HG02623 (cell line): ENCODE data around the gene FAM120AOS.
"Not testable (repeated sequence)": the region's sequence is repeated elsewhere in the genome, so short reads cannot be mapped to it uniquely, and the experiment has no call there.

Source experiments
- ATAC-seq: cut with Tn5 transposase; IDR thresholded peaks from one replicate; pipeline ENCODE4 v1.9.1; 2021; ENCODE audit warnings: moderate library complexity; ENCODE audit not compliant: unreplicated experiment

FAM120AOS gene

DNA sequence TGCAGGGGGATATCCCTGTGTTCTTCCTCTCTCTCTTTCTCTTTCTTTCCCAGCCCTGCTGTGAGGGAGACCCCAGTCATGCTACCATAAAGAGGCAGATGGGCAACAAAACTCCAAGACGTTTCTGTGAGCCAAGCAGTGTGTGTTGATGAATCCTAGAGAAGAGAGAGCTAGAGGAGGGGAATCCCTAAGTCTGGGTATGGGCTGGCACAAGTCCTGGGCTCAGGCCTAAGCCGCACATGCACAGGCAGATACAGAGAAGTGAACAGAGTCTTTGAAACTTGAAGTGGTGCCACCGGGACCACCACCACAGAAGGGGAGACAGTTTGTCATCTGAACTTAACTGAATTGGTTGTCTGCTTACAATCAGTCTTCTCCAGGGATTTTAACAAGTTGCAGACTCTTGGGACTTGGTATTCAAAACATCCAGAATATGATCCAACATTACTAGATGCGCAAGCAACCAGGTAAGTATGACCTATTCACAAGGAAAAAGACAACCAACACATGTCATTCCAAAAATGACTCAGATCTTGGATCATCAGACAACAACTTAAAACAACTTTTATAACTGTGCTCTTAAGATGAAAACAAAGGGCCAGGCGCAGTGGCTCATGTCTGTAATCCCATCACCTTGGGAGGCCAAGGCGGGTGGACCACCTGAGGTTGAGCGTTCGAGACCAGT is 12.3 kb downstream of the FAM120AOS start:
- ATAC-seq = no peak

DNA sequence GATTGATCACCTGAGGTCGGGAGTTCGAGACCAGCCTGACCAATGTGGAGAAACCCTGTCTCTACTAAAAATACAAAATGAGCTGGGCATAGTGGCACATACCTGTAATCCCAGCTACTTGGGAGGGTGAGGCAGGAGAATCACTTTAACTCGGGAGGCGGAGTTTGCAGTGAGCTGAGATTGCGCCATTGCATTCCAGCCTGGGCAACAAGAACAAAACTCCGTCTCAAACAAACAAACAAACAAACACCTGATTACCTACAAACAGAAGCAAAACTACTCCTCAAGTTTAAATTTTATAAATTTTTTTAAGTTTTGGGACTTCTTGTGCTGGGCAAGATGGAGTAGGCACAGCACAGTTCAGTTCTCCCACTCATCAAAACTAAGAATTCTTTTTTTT is 14.1 kb downstream of the FAM120AOS start:
- not testable (repeated sequence) for ATAC-seq

DNA sequence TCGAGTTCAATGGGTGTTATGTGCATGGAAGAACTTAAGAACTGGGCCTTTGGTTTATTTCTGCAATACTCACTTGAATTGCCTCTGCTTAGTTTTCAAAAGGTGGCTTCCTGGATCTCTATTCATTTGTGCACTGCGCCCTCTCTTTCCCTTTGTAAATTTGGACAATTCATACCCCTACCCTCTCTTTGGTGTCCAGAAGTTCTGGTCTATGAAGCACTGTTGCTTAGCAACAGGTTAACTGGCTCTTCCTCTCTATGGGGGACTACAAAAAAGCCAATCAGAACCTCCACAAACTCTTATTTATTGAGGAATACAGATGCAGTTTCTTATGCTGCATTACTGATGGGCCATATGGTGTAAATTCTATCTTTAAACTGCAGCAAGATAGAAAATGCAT is 15.4 kb downstream of the FAM120AOS start:
- ATAC-seq = no peak

DNA sequence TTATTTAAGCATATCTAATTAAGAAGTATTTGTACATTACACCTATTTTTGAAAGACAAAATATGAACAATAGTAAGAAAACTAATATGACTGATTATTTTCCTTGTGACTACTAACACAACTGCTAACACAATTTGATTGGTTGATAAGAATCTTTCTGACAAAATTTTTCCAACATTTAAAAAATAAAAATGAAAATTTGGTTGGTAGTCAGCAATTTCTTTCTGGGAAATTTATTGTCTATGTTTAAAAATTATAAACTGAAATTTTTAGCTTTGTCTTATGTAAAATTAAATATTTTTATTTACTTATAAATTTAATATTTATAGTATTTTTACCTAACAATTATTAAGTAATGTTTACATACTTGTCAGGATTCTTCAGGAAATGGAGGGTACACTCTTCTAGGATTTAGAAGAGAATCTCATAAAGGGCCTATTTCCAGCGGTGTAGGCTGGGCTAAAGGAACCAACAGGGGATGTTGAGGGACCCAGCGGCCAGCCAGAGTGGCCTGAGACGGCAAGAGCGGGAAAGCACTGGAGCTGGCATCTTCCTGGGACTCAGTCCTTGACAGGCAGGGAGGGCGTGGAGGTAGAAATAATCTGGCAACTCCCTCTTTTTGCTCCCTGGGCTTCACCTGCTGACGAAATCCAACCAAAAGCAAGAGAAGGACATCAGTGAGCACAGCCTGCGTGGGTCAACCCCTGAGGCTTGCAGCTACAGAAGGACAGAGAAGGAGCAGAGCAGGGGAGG is 16.6 kb downstream of the FAM120AOS start:
- no peak for ATAC-seq

DNA sequence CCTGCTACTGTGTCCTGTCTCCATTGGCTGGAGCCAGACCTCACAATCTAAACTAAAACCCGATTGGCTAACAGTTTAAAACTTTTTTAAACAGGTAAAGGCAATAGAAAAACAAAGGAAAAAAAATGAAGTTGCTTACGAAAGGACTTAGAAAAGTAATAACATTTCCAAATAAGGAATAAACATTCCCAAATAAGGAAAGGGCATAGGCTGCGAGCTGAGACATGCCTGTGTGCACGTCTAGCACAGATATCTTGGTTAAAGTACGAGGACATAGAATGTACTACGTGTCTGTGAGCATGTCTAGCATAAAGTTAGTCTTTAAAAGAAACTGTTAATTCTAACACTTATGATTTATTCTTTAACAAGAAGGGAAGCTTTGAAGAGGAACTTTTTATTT is 17.2 kb downstream of the FAM120AOS start:
- no peak for ATAC-seq

DNA sequence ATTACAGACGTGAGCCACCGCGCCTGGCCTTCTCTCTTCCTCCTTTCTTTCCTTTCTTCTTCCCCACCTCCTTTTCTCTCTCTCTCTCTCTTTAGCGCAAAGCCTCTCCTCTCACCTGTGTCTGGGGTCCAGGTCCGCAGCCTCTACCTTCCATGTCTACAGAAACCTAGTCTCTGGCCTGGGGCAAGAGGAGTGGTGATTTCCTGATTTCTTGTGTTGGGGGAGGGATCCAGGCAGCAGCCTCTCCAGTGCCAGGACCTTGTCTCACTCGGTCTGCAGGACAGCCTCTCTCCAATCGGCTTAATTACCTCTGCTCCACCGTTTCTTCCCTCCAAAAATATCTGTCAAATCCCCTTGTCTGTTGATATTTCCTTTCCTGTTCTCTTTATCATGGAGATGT is 18.0 kb downstream of the FAM120AOS start:
- ATAC-seq = no peak

DNA sequence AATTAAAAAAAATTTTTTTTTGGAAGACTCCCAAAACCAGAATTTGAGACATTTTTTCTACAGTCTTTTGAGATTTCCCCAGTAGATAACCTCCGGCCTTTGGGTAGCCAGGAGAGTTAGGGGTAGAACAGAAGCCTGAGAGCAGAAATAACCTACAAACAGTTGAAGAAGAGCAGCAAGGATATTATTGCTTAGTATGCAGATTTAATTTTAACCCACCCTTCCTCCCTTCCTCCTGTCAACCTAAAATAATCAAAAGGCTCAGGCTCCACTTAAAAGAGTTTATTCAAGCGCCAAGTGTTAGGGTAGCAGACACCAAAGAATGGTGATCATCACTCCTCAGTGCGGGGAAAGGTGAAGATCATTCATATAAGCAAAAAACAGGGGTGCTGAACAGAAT is 19.3 kb downstream of the FAM120AOS start:
- no peak for ATAC-seq

DNA sequence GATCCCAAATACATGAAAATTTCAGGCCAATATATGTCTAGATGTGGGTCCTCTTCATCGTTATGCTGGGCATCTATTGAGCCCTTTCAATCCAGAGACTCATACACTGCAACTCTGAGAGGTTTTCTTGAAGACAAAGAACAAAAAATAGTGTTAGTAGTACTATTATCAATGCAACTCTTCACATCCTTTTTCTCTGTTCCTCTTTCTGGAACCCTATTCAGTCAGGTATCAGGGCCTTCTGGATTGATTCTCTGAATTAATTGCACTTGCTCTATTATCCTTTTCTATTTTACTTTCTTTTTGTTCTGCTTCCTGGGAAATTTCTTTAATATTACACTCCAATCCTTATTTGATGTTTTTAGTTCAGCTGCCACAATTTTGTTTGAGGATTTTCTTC is 20.4 kb downstream of the FAM120AOS start:
- no peak for ATAC-seq

DNA sequence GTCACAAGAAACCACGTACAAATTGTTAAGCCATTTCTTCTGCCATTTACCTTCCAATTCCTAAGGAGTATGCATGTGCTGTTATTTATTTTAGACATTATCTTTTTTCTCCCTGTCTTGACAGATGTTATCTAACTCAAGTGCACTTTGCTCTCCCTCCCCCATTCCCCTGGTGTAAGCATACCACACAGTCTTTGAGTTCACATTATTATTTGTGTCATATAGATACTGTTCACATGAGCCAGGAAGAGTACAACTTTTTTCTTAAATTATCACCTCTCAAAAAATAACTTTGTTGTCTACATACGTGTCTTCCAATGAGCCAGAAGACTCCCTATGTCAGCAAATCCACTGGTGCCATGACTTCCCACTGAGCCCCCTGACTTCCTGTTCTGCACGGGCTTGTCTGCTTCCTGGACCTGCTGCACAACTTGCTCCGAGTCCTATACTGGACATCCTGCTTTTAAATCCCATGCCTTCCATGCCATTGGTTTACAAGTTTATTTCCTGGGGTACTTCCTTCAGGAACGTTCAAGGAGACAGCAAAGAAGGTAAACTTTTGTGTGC is 21.8 kb downstream of the FAM120AOS start:
- no peak for ATAC-seq

DNA sequence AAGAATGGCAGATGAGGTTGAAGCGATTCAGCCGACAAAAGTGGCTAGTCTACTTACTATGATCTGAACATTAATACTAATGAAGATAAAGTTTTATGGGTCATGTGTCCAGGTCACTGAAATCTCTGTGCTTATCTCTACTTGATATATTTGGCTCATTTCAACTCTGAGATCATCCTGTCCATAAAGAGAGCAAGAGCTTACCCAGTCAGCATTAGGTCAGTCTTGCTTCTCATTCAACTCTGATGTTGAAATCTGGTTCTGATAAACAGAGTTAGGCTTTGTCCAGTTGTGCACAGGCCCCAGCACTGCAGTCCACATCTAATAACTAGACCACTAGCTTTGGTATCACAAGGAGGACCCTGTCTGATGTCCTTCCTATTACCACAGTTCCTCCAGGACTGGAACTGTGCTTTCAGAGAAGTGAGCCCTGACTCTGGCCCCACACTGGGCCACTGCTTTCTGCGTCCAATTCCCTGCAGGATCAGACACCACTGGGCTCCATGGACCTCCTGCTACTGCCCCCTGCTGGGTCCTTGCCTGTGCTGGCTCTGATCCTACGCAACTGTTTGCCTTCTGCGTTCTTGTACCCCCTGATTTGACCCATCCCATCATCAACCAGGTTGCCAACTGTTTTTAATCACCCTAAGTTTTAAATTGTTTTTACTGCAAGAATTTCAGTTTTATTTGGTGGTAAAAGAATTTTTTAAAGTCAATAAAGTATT is 25.6 kb downstream of the FAM120AOS start:
- ATAC-seq = no peak

DNA sequence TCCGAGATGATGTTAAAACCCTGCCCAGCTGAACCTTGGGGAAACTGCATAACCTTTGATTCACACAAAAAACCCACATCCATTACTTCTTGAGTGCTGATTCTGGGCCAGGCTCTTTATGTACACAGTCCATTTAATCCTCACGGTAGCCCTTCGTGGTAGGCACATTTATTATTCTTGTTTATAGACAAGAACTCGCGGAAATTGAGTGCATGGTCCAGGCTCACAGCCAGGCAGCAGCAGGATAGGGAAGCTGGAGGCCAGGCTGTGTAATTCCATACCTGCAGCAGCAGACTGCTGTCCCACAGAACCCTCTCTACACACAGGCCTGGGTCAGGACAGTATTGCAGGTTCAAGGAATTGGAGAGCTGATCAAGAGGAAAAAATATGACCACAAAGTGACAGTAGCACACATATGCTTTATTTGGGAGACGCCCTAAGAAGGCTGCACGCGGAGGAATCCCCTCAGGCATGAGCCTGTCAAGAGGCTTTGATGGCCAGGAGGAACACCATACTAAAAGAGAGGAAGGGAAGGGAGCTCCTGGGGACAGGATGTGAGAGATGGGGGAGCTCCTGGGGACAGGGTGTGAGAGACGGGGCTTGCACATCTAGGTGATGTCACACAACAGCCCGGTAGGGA is 30.3 kb downstream of the FAM120AOS start:
- ATAC-seq = no peak

DNA sequence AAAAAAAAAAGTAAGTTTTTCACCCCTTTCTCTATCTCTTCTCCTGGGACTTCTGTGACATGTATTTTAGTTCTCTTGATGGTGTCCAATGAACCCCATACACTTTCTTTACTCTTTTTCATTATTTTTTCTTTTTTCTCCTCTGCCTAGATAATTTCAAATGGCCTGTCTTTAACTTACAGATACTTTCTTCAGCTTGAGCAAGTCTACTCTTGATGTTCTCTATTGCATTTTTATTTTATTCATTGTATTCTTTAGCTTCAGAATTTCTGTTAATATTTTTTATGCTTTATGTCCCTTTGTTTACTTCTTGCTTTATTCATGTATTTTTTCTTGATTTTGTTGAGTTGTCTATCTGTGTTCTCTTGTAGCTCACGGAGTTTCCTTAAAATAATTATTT is 34.4 kb downstream of the FAM120AOS start:
- ATAC-seq = no peak

DNA sequence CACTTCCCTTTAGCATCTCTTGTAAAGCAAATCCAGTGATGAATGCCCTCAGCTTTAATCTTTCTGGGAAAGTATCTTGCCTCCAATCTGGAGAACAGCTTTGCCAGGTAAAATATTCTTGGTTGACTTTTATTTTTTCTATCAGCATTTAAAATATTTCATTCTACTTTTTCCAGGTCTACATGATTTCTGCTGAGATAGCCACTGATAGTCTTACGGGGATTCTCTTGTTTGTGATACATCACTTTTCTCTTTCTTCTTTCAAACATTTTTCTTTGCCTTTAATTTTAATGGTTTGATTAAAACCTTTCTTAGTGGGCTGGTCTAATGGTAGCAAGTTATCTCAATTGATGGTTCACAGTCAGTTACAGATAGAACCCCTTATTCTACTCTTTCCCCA is 35.8 kb downstream of the FAM120AOS start:
- ATAC-seq = no peak

DNA sequence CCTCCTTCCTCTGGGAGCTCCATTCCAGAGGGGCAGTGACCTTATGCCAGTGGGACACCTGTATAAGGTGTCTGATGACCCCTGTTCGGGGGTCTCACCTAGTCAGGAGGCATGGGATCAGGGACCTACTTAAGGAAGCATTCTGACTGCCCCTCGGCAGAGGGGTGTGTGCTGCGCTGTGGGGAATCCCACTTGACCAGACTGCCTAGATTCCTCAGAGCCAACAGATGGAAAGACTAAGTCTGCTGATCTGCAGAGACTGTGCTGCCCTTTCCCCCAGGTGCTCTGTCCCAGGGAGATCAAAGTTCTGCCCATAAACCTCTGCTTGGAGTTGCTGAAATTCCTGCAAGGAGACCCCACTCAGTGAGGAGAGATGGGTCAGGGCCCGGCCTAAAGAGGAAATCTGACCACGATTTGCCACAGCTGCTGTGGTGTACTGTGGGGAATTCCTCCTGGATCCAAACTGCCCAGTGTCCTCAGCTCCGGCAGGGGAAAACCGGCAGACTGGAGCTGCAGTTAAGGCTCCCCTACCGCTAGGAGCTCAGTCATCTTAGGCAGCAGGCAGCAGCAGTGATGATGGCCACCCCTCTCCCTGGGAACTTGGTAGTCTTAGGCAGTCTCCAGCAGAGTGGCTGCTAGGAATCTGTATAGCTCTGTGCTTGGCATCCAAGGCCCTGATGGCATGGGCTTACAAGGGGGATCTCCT is 36.7 kb downstream of the FAM120AOS start:
- ATAC-seq = no peak

DNA sequence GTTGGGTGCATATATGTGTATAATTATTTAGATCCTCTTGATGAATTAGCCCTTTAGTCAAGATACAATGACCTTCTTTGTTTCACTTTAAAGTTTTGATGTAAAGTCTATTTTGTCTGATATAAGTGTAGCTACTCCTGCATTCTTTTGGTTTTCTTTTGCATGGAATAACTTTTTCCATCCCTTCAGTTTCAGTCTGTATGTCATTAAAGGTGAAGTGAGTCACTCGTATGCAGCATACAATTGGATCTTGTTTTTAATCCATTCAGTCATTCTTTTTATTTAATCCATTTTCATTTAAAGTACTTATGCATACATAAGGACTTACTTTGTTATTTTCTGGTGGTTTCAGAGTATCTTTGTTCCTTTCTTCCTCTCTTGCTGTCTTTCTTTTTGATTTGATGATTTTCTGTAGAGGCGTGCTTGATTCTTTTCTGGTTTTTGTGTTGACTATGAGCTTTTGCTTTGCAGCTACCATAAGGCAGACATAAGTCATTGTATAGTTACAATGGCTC is 38.1 kb downstream of the FAM120AOS start:
- ATAC-seq = no peak

DNA sequence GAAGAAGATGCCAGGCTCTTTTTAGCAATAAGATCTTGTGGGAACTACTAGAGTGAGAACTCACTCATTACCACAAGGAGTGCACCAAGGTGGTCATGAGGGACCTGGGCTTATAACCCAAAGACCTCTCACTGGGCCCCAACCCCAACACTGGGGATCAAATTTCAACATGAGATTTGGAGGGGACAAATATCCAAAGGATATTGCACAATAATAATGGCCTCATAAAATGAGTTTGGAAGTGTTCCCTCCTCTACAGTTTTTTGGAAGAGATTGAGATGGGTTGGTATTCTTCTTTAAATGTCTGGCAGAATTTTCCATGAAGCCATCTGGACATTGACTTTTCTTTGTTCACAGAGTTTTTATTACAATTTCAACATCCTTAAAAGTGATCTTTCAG is 39.9 kb downstream of the FAM120AOS start:
- no peak for ATAC-seq

DNA sequence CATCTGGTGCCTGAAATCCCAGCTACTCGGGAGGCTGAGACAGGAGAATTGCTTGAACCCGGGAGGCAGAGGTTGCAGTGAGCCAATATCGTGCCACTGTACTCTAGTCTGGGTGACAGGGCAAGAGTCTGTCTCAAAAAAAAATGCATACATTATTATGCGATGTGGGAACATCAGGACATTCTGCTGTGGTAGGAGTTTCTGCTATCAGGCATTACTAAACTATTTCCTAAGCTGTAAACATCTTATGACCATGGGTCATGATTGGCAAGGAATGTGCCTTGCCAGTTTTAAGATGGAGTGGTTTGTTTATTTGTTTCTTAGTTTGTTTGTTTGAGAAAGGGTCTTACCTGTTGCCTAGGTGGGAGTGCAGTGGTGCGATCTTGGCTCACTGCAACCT is 47.0 kb downstream of the FAM120AOS start:
- ATAC-seq = no peak

DNA sequence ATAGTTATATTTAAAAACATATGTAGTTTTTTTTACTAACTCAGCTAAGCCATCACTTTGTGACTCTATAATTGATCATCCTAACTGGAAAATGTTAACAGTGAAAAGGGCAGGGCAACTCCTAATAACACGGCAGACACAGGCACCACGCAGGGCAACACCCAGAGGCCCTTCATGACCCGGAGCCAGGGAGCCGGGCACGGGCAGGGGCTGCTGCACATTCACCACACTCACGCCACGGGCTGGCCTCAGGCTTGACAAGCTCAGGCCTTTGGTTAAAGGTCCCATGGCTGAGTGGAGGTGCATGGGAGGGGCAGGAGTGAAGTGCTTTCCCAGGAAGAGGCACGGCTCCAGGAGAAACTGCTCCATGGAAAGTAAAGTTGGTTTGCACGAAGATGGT is 54.9 kb downstream of the FAM120AOS start:
- no peak for ATAC-seq

DNA sequence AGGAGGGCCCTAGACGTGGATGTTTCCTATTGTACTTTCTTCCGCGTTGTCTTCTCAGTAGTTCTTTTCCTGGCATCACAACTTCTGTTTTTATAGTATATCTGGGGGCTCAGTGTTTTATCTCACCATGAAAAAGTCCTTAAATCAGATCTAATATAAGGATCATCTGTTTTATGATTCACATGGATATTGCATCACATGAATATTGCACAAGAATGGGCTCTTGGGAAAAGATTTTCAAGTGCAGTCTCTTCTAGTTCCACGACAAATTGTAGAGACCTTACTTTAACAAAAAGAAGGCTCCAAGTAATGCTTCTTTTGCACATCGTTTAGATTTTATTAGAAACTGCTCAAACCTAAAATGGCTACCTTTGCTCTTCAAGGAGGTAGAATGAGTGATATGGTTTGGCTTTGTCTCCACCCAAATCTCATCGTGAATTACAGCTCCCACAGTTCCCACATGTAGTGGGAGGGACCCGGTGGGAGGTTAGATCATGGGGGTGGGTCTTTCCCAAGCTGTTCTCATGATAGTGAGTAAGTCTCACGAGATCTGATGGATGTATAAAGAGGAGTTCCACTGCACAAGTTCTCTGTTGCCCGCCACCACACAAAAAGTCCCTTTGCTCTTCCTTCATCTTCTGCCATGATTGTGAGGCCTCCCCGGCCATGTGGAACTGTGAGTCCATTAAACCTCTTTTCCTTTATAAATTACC is 55.6 kb downstream of the FAM120AOS start:
- ATAC-seq = no peak
